Activated CD4-positive, alpha-beta T cell treated with anti-CD3 and anti-CD28 coated beads for 48 hours (primary cell): ENCODE data around the gene CFAP298.
"Not testable (repeated sequence)": the region's sequence is repeated elsewhere in the genome, so short reads cannot be mapped to it uniquely, and the experiment has no call there.

ENCODE experiments used
- DNase-seq: peaks from one replicate; pipeline ENCODE4 v3.0.0-alpha.2; 2020

Gene CFAP298

GRCh38 chr21:32565856-32566465, 46.2 kb downstream of the CFAP298 start:
- no peak for DNase-seq

GRCh38 chr21:32562915-32563314, 49.3 kb downstream of the CFAP298 start:
- no peak for DNase-seq

- DNase-seq = no peak
Measured at GRCh38 chr21:32562426-32562825, 49.8 kb downstream of the CFAP298 start.

GRCh38 chr21:32561476-32561875, 50.7 kb downstream of the CFAP298 start:
- DNase-seq = not testable (repeated sequence)

GRCh38 chr21:32560896-32561295, 51.3 kb downstream of the CFAP298 start:
- no peak for DNase-seq

- no peak for DNase-seq
Measured at GRCh38 chr21:32559006-32559610, 53.1 kb downstream of the CFAP298 start.

GRCh38 chr21:32558106-32558505, 54.1 kb downstream of the CFAP298 start:
- no peak for DNase-seq

- no peak for DNase-seq
Measured at GRCh38 chr21:32554832-32555638, 57.1 kb downstream of the CFAP298 start.

- DNase-seq = no peak
Measured at GRCh38 chr21:32549886-32550285, 62.3 kb downstream of the CFAP298 start.

- DNase-seq = no peak
Measured at GRCh38 chr21:32549440-32549839, 62.7 kb downstream of the CFAP298 start.
